GM21576 (cell line): ENCODE data around the gene PTPRO.

Source experiments
- ATAC-seq: cut with Tn5 transposase; IDR thresholded peaks from one replicate; pipeline ENCODE4 v1.9.1; 2021; ENCODE audit warnings: mild to moderate bottlenecking, moderate library complexity; ENCODE audit not compliant: unreplicated experiment

Gene PTPRO

DNA sequence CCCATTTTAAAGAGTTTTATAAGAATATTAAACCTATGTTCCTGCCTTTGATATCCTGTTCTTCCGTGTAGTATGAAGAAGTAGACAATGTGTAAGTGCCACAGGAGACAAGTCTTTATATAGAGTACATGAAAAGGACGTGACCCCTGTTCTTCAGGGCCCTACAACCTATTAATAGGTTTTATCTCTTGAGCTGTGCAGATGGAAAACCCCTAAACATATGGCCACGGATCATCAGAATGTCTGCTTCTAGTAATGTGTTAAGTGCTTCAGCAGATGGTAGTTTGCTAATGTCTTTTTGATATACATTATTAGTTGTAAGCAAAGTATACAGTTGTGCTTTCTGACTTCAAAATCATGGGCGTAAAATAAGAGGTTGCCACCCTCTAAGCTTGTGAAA is 228.5 kb downstream of the PTPRO start:
- ATAC-seq = no peak

DNA sequence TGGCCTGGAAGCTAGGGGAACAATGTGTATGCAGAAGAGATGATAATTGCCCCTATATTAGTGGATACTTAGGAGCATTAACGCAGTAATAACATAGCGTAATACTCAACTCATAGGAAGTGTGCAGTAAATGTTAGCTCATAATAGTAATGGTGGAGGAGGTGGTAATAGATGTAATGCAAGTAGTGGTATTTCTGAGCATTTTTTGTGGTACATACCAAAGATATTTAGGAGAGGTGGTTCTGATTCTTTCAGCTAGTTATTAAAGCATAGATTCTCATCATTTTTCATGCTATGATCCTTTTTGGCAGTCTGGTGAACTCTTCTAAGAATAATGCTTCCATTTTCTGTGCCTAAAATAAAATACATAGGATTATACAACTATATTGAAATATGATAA is 233.1 kb downstream of the PTPRO start:
- ATAC-seq = no peak

DNA sequence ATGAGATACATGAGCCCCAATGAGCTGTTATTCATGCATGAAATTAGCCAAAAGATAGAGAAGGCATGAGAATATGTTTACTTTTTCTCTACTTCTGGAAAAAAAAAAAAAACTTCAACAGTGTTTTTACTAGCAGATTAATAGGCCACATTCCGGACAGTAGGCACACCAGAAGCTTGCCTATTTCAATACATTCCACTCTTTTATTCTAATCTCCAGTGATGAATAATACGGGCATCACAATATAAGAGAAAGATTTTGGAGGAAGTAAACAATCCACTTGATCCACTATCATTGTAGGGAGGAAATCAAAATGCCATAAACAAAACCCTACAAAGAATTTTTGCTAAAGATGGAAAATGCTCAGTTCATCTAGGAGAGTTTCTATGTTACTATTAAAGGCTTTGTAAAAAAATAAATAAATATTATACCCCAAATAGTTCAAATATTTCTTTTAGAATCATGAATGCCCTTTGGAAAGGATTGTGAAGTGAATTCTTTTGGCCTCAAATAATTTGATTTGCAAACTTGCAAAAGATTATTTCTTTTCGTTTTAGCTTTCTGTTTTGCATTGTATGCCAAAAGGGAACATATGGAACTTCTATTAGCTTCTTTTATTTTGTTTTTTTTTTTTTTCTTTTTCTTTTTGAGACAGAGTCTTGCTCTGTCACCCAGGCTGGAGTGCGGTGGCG is 234.2 kb downstream of the PTPRO start:
- no peak for ATAC-seq

DNA sequence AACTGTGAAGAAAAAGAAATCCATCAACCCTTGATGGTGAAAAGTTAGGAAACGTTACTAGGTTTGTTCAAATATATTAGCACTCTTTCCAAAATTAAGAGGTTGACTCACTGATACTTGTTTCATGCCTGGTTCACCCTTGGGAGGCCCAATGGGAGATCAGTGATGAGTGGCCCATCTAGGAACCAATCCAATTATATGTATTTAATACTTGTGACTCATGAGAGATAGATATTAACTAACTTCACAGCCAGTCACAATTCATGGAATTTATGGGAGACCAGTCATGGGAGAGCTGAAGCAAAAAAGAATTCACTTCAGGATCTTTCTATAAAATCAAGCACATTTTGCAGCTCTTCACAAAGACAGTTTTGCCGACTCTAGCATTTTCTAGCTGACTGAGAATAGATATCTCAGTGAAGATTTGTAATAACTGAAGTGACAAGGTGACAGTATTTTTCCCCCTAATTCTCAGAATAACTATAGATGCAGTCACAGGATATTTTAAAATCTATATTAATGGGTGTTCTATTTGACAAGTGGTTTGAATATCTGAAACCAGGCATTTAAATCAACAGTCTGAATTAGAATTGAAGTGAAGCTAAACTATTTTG is 236.7 kb downstream of the PTPRO start:
- ATAC-seq = no peak

DNA sequence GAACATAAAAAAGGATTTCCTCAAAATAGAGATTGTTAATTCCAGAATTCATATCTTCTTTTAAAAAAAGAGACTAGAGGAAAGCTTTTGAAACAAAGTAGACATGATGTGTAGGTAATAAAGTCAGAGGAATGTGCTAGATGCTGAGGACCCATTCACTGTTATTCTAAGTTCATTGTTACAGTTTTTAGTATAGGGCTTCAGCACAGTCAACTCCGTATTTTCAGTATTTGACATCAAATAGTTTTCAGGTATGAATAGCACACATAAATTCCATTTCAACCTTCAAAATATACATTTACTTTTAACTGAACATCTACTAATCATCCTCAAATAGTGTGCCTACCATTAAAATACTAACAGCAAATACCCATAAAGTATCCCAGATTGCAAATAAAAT is 239.1 kb downstream of the PTPRO start:
- ATAC-seq = no peak

DNA sequence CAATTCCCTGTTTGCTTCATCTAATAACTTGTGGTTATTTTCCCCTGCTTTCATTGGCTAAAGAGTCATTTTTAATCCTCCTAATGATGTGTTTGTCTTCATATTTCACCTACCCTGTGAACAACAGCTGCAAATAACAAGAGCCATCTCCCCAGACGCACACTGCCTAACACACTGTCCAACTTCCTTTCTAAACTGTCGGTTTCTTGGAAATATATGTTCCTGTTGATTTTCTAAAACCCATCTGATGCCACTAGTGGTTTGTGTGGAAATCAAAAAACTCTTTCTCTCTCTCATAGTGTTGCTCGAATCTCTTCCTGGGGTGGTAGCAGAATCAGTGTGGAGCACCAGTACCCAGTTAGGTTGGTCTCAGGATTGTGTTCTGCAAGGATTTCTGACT is 240.0 kb downstream of the PTPRO start:
- ATAC-seq = no peak

DNA sequence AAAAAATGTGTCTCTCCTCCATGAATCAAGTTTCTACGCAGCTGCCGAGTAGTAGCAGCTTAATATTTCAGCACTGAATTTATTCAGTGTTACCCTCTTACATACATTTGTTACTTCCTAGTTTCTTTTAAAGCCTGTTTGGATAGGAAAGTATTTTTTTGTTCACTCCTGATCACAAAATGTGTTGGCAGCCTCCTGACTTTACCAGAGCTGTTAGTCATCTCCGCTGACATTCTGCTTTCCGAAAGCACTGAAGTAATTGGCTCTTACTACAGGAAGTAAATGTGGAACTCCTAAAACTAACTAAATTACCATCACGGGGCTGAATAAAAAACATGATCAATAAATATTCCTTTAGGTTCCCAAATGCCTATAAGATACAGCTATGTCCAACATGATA is 241.4 kb downstream of the PTPRO start:
- peak; percentile 52 for ATAC-seq

DNA sequence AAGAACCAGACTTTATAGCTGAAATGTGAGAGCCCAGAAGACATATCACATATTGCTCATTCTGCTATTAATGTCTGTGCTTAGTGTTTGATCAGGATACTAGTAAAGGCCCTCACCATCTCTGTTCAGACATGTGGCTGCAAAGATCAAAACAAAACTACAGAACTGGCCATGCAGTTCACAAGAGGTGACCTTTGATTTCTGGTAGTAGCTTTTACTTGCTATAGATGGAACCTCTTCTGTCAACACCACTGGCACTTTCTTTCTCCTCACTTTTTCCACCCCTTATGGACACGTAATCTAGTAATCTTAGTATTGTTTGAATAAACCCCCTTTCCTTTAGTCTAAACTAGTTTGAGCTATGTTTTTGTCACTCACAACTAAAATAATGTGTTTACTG is 252.0 kb downstream of the PTPRO start:
- ATAC-seq = no peak

DNA sequence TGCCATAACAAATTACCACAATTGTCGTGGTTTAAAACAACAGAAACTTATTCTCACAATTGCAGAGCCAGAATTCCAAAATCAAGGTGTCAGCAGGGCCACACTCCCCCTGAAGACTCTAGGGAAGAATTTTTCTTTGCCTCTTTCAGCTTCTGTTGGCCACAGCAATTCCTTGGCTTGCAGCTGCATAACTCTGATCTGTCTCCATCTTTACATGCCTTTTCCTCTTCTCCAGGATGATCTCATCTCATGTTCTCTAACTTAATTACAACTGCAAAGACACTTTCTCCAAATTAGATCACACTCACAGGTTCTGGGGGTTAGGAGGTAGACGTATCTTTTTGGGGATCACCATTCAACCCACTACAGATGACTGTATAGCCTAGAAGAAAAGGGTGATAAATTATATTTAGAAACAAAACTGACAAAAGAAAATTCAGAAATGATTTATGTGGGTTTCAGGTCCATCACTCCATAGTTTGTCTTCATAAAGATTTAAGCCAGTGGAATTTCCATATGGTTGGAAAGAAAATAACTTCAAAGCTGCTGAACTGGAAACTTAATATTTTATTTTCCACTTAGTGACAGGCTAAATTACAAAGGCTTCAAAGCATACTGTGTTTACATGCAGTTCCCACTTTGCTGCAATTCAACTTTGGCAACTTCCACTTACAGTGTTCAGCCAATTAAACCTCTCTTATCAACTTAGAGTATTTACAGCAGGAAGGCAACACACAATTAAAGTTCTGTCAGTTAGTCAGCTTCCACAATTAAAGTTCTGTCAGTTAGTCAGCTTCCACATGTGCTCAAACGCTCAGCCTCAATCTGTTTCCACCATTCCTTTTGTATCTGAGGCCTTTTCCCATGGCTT is 253.6 kb downstream of the PTPRO start:
- ATAC-seq = no peak

DNA sequence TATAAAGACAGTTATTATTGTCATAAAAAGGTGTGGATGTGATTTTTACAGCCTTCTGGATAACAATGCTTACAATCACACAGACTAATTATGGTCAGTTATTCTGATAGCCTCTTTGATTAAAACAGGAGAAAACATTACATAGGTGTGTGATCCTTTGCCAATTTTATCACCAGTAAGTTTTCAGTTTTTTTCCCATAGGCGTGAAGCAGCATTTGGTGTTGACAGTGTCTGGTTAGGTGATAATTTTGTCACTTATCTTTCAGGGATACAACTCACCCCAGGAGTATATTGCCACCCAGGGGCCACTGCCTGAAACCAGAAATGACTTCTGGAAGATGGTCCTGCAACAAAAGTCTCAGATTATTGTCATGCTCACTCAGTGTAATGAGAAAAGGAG is 258.1 kb downstream of the PTPRO start:
- no peak for ATAC-seq

DNA sequence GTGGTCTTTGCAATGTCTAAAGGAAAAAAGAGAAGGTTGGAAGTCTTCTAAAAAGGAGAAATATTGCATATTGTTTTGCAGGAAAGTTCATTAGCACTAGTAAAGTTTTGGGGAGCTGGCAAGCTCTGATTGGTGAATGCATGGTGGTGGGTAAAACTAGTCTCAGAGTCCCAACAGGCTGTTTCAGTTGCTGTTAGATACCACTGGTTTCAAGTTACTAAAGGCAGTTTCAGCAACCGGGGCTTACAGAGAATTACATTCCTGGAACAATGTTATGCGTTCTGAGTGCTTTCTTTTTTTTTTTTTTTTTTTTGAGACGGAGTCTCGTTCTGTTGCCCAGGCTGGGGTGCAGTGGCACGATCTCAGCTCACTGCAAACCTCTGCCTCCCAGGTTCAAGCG is 258.7 kb downstream of the PTPRO start:
- no peak for ATAC-seq

DNA sequence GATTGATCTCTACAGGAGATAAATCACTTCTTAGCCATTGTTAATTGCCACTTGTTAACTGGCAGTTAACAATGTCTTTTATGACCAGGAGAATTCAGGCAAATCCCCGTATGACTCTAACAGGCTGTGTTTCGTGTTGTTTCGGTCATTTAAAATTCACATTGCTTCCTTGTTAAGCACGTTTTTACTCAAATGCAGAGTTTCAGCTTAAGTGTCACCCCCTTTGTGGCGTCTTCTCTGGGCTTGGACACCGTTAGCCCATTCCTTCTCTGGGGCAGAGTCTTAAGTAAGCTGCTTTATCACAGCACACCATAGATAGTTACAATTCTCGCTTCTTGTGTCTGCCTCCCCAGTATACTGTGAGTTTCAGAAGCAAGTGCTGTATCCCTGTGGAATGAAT is 261.5 kb downstream of the PTPRO start:
- no peak for ATAC-seq

DNA sequence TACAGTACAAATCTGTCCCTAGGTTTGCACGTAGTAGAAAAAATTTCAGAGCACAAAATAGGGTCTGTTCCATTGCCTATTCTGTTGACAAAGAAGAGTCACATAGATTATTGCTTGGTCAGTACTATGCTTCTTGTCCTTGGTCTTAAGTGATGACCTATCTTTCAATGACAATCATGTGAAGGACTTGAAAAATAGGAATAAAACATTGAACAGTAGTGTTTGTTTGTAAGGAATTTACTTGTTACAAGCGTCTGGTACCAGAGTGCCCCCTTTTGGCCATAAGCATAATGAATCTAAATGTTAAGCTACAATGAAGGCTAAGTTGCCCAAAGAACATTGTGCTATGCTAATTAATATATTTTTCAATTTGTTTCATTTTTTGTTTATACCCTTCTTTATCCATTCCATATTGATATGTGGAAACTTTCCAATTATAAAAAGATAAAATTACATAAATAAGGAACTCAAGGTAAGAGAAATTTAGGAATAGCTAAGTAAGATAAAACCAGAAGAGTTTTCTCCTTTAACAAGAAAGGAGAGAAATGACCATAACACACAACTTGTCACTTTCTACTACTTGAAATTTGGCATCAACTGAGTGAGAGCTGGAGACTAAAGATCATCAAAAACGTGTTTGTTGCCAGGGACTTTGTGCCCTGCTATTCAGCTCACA is 262.2 kb downstream of the PTPRO start:
- peak; percentile 52 for ATAC-seq

DNA sequence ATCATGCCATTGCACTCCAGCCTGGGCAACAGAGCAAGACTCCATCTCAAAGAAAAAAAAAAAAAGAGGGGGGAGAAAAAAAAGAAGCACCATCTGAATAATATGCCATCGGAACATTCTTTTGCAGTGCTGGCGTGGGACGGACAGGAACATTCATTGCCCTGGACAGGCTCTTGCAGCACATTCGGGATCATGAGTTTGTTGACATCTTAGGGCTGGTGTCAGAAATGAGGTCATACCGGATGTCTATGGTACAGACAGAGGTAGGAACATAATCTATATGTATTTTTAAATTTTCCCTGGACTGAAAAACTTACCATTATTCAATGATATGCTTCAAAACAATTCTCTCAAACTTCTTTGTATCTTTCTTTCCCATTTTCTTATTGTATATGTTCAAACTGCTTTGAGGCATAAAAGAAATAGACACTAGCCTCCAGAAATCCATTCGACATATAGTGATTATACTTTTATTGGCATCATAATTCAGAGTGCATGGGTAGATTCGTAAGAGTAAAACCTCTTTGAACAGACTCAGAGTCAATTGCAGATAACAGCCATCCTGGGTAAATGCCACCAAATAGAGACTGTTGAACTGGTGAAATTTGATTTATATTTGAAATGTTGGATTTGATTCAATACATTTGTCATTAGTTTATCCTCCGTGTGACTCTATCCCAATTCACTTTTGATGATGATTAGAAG is 267.2 kb downstream of the PTPRO start:
- ATAC-seq = no peak

DNA sequence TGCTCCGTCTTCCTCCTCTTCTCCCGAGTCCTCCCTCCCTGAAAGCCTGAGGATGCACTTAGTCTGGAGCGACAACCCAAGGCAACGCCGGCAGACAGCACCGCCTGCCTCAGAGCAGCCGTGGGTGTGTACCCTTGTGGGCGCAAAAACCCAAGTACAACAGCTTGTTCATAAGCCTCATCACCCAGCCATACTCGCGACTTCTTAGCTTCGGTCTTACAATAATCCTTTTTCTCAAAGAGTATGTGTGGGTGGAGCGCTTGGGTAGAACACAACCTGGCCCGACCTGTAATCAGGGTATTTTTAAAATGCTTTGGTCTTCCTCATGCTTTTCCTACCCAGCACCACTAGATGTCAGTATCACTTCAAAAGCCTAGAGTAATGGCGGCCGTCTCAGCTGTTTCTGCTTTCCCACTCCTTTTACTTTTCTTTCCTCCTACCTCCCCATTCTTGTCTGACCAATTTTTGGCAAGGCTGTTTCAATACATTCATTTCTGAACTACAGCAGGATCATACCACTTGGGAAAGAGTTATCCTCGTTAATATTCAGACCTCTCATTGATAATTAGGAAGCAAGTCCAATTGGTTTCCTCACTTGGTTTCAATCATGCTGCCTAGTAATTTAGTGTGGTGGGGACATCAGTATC is 268.0 kb downstream of the PTPRO start:
- ATAC-seq = peak; percentile 93

DNA sequence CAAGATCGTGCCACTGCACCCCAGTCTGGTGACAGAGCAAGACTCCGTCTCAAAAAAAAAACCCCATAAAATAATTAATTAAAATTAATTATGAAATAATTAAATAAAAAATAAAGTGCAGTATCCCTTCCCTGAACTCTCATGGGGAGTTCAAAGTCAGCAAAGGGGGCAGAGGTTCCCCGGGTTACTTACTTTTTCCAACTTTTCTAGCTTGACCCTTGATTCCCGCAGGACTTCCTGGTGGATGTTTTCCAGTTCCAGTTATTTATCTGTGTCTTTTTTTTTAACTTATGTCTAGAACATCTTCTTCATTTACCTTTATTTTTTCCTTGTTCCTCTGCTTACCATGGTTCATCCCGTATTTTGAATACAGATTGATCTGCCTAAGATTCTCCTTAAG is 269.5 kb downstream of the PTPRO start:
- ATAC-seq = no peak

DNA sequence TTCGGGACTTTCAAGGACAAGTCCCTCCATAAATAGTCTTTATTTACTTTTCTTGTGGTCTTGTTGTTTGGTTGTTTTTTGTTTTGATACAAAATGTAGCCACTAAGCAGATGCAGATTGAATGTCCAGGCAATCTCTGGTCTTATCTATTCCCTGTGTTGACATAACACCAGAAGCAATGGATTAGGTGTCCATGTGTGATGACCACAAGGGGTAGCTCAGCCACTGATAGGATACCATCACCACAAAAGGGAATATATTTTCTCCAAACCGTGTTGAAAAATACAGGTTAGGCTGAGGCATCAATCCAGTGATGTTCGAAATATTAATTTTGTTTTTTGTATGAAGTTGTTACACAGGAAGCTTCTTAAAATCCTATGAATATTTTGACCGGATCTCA is 270.6 kb downstream of the PTPRO start:
- no peak for ATAC-seq

DNA sequence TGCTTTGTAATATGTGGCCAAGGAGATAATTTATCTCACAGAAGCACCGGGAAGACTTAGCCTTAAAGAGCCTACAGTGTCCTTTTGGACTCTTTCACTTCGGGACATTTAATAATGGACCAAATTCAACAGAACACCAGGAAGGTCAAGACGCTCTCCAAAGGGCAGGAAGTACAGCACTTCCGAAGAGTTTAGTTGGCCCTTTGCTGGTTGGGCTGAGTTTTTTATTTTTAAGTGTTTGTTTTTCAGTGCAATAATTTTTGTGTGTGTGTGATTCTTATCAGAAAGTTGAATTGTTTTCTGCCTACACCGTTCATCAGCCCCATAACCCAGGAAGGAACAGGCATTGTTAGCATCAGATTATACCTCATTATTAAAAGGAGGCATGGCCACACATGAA is 273.9 kb downstream of the PTPRO start:
- ATAC-seq = no peak

DNA sequence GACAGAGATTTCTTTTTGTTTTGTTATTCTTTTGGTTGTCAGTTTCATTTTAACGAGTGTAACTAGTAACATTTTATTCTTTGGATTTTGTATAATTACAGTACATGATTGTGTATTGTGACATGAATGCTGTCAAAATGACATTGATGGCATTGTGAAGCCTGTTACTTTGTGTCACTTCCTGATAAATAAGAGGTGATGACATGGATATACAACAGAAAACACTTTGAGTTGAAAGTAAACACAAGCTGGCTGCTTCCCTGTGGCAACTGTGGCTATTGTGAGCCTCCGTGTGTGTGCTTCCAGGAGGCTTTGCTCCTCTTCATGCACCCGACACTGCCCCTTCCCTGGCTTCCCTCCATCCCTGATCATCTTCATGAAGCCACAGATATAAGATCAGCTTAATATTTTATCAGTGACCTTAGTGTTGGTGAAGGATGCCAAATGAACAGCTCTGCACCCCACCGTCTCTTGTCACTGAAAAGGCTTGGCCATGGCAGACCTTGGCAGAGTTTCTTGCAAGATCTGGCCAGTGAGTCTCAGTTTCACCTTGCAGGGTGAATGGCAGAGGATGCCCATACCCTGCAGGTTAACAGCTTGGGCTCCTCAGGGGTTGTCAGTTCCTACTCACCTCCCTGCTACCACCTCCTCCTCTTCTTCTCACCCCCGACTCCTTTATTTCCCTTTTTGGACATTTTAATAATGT is 275.0 kb downstream of the PTPRO start:
- no peak for ATAC-seq
